Measurements from ENCODE around the gene DDX51. TPM values are rescaled to one million over a fixed set of nuclear protein-coding genes. Genes with fewer than 3 reads are reported as not detected.

Gene DDX51
- total RNA-seq, 1 experiment from 2014 or later: 26.7 TPM

GRCh38 chr12:132140918-132141841 lies 2.9 kb downstream of the DDX51 start:
- H3K4me3 ChIP-seq (ENCODE audit: low read length): no peak overlapping the region
- peaks cover 42% of the 10 kb centered on the region for H3K79me2 ChIP-seq (ENCODE audit: low read length)
- ChIA-PET CTCF (no interaction called here), POLR2A (ENCODE audit: unreplicated experiment) (no interaction called here)
- no peak for ATAC-seq
- no TSS peak for BruUV-seq (replicated peaks)
- H3K4me1 ChIP-seq (ENCODE audit: insufficient read depth, low read length): peaks cover 18% of the 10 kb centered on the region; the same call in 1 of the 2 replicates
- no peaks in the 10 kb centered on the region for H3K9me2 ChIP-seq (replicated peaks; ENCODE audit: low read length)
- no peaks in the 10 kb centered on the region for H3K9me3 ChIP-seq (ENCODE audit: low read length)
- H3K27ac ChIP-seq (ENCODE audit: low read length): no peak overlapping the region
- H2AFZ ChIP-seq (ENCODE audit: low read length): no peak overlapping the region
- TF ChIP-seq EZH2phosphoT487 (IDR thresholded peaks at IDR 0.05; ENCODE audit: borderline replicate concordance, low read length) (no peak), EZH2 (IDR thresholded peaks at IDR 0.05; ENCODE audit: low read length, unreplicated experiment) (no peak)
- TF ChIP-seq, protein P1, sequence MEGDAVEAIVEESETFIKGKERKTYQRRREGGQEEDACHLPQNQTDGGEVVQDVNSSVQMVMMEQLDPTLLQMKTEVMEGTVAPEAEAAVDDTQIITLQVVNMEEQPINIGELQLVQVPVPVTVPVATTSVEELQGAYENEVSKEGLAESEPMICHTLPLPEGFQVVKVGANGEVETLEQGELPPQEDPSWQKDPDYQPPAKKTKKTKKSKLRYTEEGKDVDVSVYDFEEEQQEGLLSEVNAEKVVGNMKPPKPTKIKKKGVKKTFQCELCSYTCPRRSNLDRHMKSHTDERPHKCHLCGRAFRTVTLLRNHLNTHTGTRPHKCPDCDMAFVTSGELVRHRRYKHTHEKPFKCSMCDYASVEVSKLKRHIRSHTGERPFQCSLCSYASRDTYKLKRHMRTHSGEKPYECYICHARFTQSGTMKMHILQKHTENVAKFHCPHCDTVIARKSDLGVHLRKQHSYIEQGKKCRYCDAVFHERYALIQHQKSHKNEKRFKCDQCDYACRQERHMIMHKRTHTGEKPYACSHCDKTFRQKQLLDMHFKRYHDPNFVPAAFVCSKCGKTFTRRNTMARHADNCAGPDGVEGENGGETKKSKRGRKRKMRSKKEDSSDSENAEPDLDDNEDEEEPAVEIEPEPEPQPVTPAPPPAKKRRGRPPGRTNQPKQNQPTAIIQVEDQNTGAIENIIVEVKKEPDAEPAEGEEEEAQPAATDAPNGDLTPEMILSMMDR (conservative IDR thresholded peaks at IDR 0.05; ENCODE audit: low read depth, low read length): no peak
- H4K20me1 ChIP-seq (ENCODE audit: low read length): 0 out of 2 replicates have a peak, but pooled peaks cover 6% of the 10 kb centered on the region
- no peaks in the 10 kb centered on the region for H3K27me3 ChIP-seq (ENCODE audit: low read length)
- H3K36me3 ChIP-seq (ENCODE audit: low read depth, low read length): peaks cover 42% of the 10 kb centered on the region
- no peak overlapping the region for H3K4me2 ChIP-seq (ENCODE audit: low read length)
- intact Hi-C loops (cut with micrococcal nuclease): no loop called here
- DNase-seq: no peak
- no peak overlapping the region for H3K9ac ChIP-seq (ENCODE audit: low read length)
- H3F3A ChIP-seq (ENCODE audit: low read length, unreplicated experiment): no peaks in the 10 kb centered on the region

GRCh38 chr12:132140501-132140900 lies 3.6 kb downstream of the DDX51 start:
- H3K27me3 ChIP-seq (ENCODE audit: low read length): no peaks in the 10 kb centered on the region
- H3K4me1 ChIP-seq (ENCODE audit: insufficient read depth, low read length): peaks cover 16% of the 10 kb centered on the region; the same call in 1 of the 2 replicates
- ATAC-seq: no peak
- intact Hi-C loops (cut with micrococcal nuclease): no loop called here
- no TSS peak for BruUV-seq (replicated peaks)
- H2AFZ ChIP-seq (ENCODE audit: low read length): no peak overlapping the region
- 0 out of 2 replicates have a peak, but pooled peaks cover 6% of the 10 kb centered on the region for H4K20me1 ChIP-seq (ENCODE audit: low read length)
- H3K79me2 ChIP-seq (ENCODE audit: low read length): peaks cover 35% of the 10 kb centered on the region
- no peak overlapping the region for H3K27ac ChIP-seq (ENCODE audit: low read length)
- DNase-seq: no peak
- H3K4me2 ChIP-seq (ENCODE audit: low read length): no peak overlapping the region
- CTCF ChIA-PET: no interaction called here
- no peaks in the 10 kb centered on the region for H3K9me2 ChIP-seq (replicated peaks; ENCODE audit: low read length)
- POLR2A ChIA-PET (ENCODE audit: unreplicated experiment): no interaction called here
- no peaks in the 10 kb centered on the region for H3F3A ChIP-seq (ENCODE audit: low read length, unreplicated experiment)
- TF ChIP-seq, protein P1 (conservative IDR thresholded peaks at IDR 0.05; ENCODE audit: low read depth, low read length): no peak
- TF ChIP-seq EZH2phosphoT487 (IDR thresholded peaks at IDR 0.05; ENCODE audit: borderline replicate concordance, low read length) (no peak), EZH2 (IDR thresholded peaks at IDR 0.05; ENCODE audit: low read length, unreplicated experiment) (no peak)
- no peaks in the 10 kb centered on the region for H3K9me3 ChIP-seq (ENCODE audit: low read length)
- no peak overlapping the region for H3K4me3 ChIP-seq (ENCODE audit: low read length)
- peaks cover 36% of the 10 kb centered on the region for H3K36me3 ChIP-seq (ENCODE audit: low read depth, low read length)
- H3K9ac ChIP-seq (ENCODE audit: low read length): no peak overlapping the region

- no peak overlapping the region for H3K4me2 ChIP-seq (ENCODE audit: low read length)
- H3K9me3 ChIP-seq (ENCODE audit: low read length): no peaks in the 10 kb centered on the region
- no peaks in the 10 kb centered on the region for H3K9me2 ChIP-seq (replicated peaks; ENCODE audit: low read length)
- ATAC-seq: no peak
- no peaks in the 10 kb centered on the region for H3F3A ChIP-seq (ENCODE audit: low read length, unreplicated experiment)
- no peak overlapping the region for H3K4me3 ChIP-seq (ENCODE audit: low read length)
- BruUV-seq (replicated peaks): no TSS peak
- peaks cover 30% of the 10 kb centered on the region for H3K79me2 ChIP-seq (ENCODE audit: low read length)
- TF ChIP-seq EZH2phosphoT487 (IDR thresholded peaks at IDR 0.05; ENCODE audit: borderline replicate concordance, low read length): no peak
- TF ChIP-seq, protein P1 (conservative IDR thresholded peaks at IDR 0.05; ENCODE audit: low read depth, low read length): no peak
- TF ChIP-seq EZH2 (IDR thresholded peaks at IDR 0.05; ENCODE audit: low read length, unreplicated experiment): no peak
- POLR2A ChIA-PET (ENCODE audit: unreplicated experiment): no interaction called here
- intact Hi-C loops (cut with micrococcal nuclease): no loop called here
- H3K27me3 ChIP-seq (ENCODE audit: low read length): no peaks in the 10 kb centered on the region
- H3K9ac ChIP-seq (ENCODE audit: low read length): no peak overlapping the region
- no peak overlapping the region for H2AFZ ChIP-seq (ENCODE audit: low read length)
- DNase-seq: no peak
- CTCF ChIA-PET: no interaction called here
- H3K27ac ChIP-seq (ENCODE audit: low read length): no peak overlapping the region
- peaks cover 36% of the 10 kb centered on the region for H3K36me3 ChIP-seq (ENCODE audit: low read depth, low read length)
- peaks cover 10% of the 10 kb centered on the region; the same call in 1 of the 2 replicates for H3K4me1 ChIP-seq (ENCODE audit: insufficient read depth, low read length)
- H4K20me1 ChIP-seq (ENCODE audit: low read length): 0 out of 2 replicates have a peak, but pooled peaks cover 6% of the 10 kb centered on the region
Measured at GRCh38 chr12:132139912-132140311, 4.2 kb downstream of the DDX51 start.

Measured in PC-3 (cell line).